ENCODE results near the gene PACSIN2.

DNA sequence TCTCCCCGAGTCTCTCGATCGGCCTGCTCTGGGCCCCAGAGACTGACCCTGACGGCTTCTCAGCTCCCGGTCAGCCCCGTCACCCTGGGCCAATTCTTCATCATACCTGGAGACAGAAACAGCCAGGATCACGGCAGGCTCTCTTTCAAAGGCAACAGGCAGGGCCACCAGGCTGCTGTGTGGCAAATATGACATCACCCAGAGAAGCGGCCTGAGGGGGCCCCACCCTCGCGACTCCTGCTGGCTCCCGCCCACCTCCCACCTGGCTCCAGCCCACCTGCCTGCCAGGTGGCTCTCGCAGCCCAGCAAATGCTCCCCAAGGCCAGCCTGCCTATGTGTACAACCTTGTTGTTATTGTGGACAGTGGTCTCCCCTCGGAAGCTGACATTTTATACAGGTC lies 24.9 kb upstream of the PACSIN2 start:
- TF ChIP-seq, protein P1, sequence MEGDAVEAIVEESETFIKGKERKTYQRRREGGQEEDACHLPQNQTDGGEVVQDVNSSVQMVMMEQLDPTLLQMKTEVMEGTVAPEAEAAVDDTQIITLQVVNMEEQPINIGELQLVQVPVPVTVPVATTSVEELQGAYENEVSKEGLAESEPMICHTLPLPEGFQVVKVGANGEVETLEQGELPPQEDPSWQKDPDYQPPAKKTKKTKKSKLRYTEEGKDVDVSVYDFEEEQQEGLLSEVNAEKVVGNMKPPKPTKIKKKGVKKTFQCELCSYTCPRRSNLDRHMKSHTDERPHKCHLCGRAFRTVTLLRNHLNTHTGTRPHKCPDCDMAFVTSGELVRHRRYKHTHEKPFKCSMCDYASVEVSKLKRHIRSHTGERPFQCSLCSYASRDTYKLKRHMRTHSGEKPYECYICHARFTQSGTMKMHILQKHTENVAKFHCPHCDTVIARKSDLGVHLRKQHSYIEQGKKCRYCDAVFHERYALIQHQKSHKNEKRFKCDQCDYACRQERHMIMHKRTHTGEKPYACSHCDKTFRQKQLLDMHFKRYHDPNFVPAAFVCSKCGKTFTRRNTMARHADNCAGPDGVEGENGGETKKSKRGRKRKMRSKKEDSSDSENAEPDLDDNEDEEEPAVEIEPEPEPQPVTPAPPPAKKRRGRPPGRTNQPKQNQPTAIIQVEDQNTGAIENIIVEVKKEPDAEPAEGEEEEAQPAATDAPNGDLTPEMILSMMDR (IDR thresholded peaks at IDR 0.05) = no peak
- TF ChIP-seq POLR2A (IDR thresholded peaks at IDR 0.05) = no peak

Measured in esophagus squamous epithelium (tissue), 4 donors.